ENCODE measurements around the gene KPNA2.

The KPNA2 gene

DNA sequence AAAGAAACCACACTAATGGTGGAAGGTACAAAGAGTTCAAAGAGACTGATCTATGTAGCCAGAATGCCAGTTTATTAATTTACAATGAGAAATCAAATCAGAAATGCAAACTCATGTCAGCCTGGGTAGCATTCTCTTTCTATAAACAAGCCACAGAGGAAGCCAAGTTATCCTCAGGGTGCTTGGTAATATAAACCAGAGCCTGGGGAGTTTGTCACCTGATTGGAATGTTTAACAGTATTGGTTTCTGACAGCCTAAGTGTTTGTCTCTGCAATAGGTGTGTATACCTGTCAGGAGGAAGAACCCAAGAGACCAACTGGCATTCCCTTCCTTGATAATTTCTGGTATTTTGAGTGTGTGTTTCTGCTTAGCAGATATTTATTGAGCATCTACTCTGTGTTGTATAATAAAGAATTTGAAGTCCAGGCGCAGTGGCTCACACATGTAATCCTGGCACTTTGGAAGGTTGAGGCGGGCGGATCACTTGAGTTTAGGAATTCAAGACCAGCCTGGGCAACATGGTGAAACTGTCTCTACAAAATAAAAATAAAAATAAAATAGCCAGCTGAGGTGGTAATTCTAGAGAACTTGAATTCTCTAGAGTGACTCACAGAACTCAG, 36.1 kb upstream of the KPNA2 start:
- Histone ChIP-seq H3K27me3 (replicated peaks; ENCODE audit: insufficient read depth, low read length) (peaks cover 21% of the 10 kb centered on the region), H2AFZ (ENCODE audit: low read length) (no peak overlapping the region), H3K79me2 (ENCODE audit: low read length) (no peaks in the 10 kb centered on the region), H3K4me3 (ENCODE audit: low read length) (no peak overlapping the region), H3K36me3 (replicated peaks; ENCODE audit: insufficient read depth, low read length) (no peaks in the 10 kb centered on the region), H3K9me3 (replicated peaks; ENCODE audit: insufficient read depth, low read length) (no peaks in the 10 kb centered on the region), H3K4me1 (ENCODE audit: low read length) (no peaks in the 10 kb centered on the region), H4K20me1 (ENCODE audit: insufficient read depth, low read length) (no peaks in the 10 kb centered on the region), H3K27ac (ENCODE audit: low read length) (no peak overlapping the region), H3K9me2 (replicated peaks; ENCODE audit: insufficient read depth, low read length) (no peaks in the 10 kb centered on the region), H3K4me2 (ENCODE audit: low read depth, low read length) (no peak overlapping the region), H3K9ac (ENCODE audit: low read length) (no peak overlapping the region), H3F3A (ENCODE audit: insufficient read depth, low read length) (peaks cover 5% of the 10 kb centered on the region; the same call in 1 of the 2 replicates)
- DNase-seq, result no peak
- TF ChIP-seq EZH2phosphoT487 (IDR thresholded peaks at IDR 0.05; ENCODE audit: low read length) (no peak), EZH2 (optimal IDR thresholded peaks at IDR 0.05; ENCODE audit: low read depth, low read length) (no peak)
- TF ChIP-seq, protein P1, sequence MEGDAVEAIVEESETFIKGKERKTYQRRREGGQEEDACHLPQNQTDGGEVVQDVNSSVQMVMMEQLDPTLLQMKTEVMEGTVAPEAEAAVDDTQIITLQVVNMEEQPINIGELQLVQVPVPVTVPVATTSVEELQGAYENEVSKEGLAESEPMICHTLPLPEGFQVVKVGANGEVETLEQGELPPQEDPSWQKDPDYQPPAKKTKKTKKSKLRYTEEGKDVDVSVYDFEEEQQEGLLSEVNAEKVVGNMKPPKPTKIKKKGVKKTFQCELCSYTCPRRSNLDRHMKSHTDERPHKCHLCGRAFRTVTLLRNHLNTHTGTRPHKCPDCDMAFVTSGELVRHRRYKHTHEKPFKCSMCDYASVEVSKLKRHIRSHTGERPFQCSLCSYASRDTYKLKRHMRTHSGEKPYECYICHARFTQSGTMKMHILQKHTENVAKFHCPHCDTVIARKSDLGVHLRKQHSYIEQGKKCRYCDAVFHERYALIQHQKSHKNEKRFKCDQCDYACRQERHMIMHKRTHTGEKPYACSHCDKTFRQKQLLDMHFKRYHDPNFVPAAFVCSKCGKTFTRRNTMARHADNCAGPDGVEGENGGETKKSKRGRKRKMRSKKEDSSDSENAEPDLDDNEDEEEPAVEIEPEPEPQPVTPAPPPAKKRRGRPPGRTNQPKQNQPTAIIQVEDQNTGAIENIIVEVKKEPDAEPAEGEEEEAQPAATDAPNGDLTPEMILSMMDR (IDR thresholded peaks at IDR 0.05; ENCODE audit: low read length), result no peak

GRCh38 chr17:68004201-68004600, 31.3 kb upstream of the KPNA2 start:
- no peaks in the 10 kb centered on the region for H3K9me3 ChIP-seq (replicated peaks; ENCODE audit: insufficient read depth, low read length)
- H3K4me2 ChIP-seq (ENCODE audit: low read depth, low read length), result no peak overlapping the region
- H3K9ac ChIP-seq (ENCODE audit: low read length), result no peak overlapping the region
- no peaks in the 10 kb centered on the region for H3K27me3 ChIP-seq (replicated peaks; ENCODE audit: insufficient read depth, low read length)
- H3K79me2 ChIP-seq (ENCODE audit: low read length), result no peaks in the 10 kb centered on the region
- no peaks in the 10 kb centered on the region for H3K9me2 ChIP-seq (replicated peaks; ENCODE audit: insufficient read depth, low read length)
- no peak overlapping the region for H2AFZ ChIP-seq (ENCODE audit: low read length)
- no peaks in the 10 kb centered on the region for H4K20me1 ChIP-seq (ENCODE audit: insufficient read depth, low read length)
- H3K4me3 ChIP-seq (ENCODE audit: low read length), result no peak overlapping the region
- no peaks in the 10 kb centered on the region for H3K36me3 ChIP-seq (replicated peaks; ENCODE audit: insufficient read depth, low read length)
- H3K4me1 ChIP-seq (ENCODE audit: low read length), result no peaks in the 10 kb centered on the region
- H3K27ac ChIP-seq (ENCODE audit: low read length), result no peak overlapping the region
- DNase-seq, result no peak
- H3F3A ChIP-seq (ENCODE audit: insufficient read depth, low read length), result no peaks in the 10 kb centered on the region
- TF ChIP-seq, protein P1 (IDR thresholded peaks at IDR 0.05; ENCODE audit: low read length), result no peak
- no peak for TF ChIP-seq EZH2 (optimal IDR thresholded peaks at IDR 0.05; ENCODE audit: low read depth, low read length)
- TF ChIP-seq EZH2phosphoT487 (IDR thresholded peaks at IDR 0.05; ENCODE audit: low read length), result no peak

- no peaks in the 10 kb centered on the region for H3K36me3 ChIP-seq (replicated peaks; ENCODE audit: insufficient read depth, low read length)
- H3K4me1 ChIP-seq (ENCODE audit: low read length), result no peaks in the 10 kb centered on the region
- H3K9me3 ChIP-seq (replicated peaks; ENCODE audit: insufficient read depth, low read length), result no peaks in the 10 kb centered on the region
- no peak overlapping the region for H3K4me2 ChIP-seq (ENCODE audit: low read depth, low read length)
- no peaks in the 10 kb centered on the region for H3K79me2 ChIP-seq (ENCODE audit: low read length)
- no peak for DNase-seq
- no peak overlapping the region for H3K27ac ChIP-seq (ENCODE audit: low read length)
- no peak overlapping the region for H3K9ac ChIP-seq (ENCODE audit: low read length)
- no peak for TF ChIP-seq EZH2 (optimal IDR thresholded peaks at IDR 0.05; ENCODE audit: low read depth, low read length)
- no peak for TF ChIP-seq EZH2phosphoT487 (IDR thresholded peaks at IDR 0.05; ENCODE audit: low read length)
- TF ChIP-seq, protein P1 (IDR thresholded peaks at IDR 0.05; ENCODE audit: low read length), result no peak
- no peak overlapping the region for H3K4me3 ChIP-seq (ENCODE audit: low read length)
- no peaks in the 10 kb centered on the region for H3K27me3 ChIP-seq (replicated peaks; ENCODE audit: insufficient read depth, low read length)
- H4K20me1 ChIP-seq (ENCODE audit: insufficient read depth, low read length), result no peaks in the 10 kb centered on the region
- H3F3A ChIP-seq (ENCODE audit: insufficient read depth, low read length), result no peaks in the 10 kb centered on the region
- H2AFZ ChIP-seq (ENCODE audit: low read length), result no peak overlapping the region
- H3K9me2 ChIP-seq (replicated peaks; ENCODE audit: insufficient read depth, low read length), result no peaks in the 10 kb centered on the region
Measured at GRCh38 chr17:68006797-68007196, 28.7 kb upstream of the KPNA2 start.

Measured in MM.1S (cell line).